Keratinocyte (primary cell): ENCODE data around the gene RHOT1. TPM values are rescaled to one million over a fixed set of nuclear protein-coding genes. Genes with fewer than 3 reads are reported as not detected.

ENCODE experiments used
- DNase-seq: peaks from one replicate; pipeline ENCODE4 v3.0.0-alpha.2; 2011; ENCODE audit warnings: low read depth, missing footprints, low spot score
- FAIRE-seq: peaks from 2 replicates; lab custom pipeline; 2011; peaks lifted over from hg19 to GRCh38; lab: Jason Lieb, UNC
- H2AFZ ChIP-seq: 2 replicates; pipeline ENCODE4 v1.6.0; 2012; ENCODE audit warnings: low read length, control low read depth, inconsistent platforms; ENCODE audit not compliant: control insufficient read depth
- H3K27ac ChIP-seq: 2 replicates; pipeline ENCODE4 v1.5.1; 2011; ENCODE audit warnings: low read length; ENCODE audit not compliant: control insufficient read depth, insufficient read depth
- H3K27me3 ChIP-seq: 3 replicates; pipeline ENCODE4 v1.6.0; 2011; ENCODE audit warnings: low read length; ENCODE audit not compliant: control insufficient read depth, insufficient read depth; ENCODE audit errors: extremely low read depth
- H3K36me3 ChIP-seq, 2 experiments: 2 replicates in 1 of 2; 3 replicates in 1 of 2; pipeline ENCODE4 v1.5.1; 2011; ENCODE audit warnings: low read length in 2 of 2, mild to moderate bottlenecking in 1 of 2; ENCODE audit not compliant: control insufficient read depth in 2 of 2, insufficient read depth in 2 of 2; ENCODE audit errors: extremely low read depth in 1 of 2
- H3K4me1 ChIP-seq: 3 replicates; pipeline ENCODE4 v1.5.1; 2011; ENCODE audit warnings: low read length; ENCODE audit not compliant: control insufficient read depth, insufficient read depth; ENCODE audit errors: extremely low read depth
- H3K4me2 ChIP-seq: 3 replicates; pipeline ENCODE4 v1.6.0; 2011; ENCODE audit warnings: low read depth, low read length; ENCODE audit not compliant: control insufficient read depth, insufficient read depth; ENCODE audit errors: extremely low read depth
- H3K4me3 ChIP-seq, 3 experiments: fragments of 200-600 bp in 1 of 3; sonication (generic) in 1 of 3; 2 replicates in 2 of 3; 3 replicates in 1 of 3; pipeline ENCODE4 v1.5.1; 2011 to 2016; ENCODE audit warnings: low read length in 3 of 3, mild to moderate bottlenecking in 3 of 3, control low read depth in 2 of 3, inconsistent platforms in 1 of 3, low read depth in 1 of 3, mixed read lengths in 1 of 3, mixed run types in 1 of 3, moderate library complexity in 1 of 3; ENCODE audit not compliant: control insufficient read depth in 2 of 3, insufficient read depth in 2 of 3; ENCODE audit errors: extremely low read depth in 1 of 3
- H3K79me2 ChIP-seq: 2 replicates; pipeline ENCODE4 v1.6.0; 2012; ENCODE audit warnings: low read length; ENCODE audit not compliant: control insufficient read depth, insufficient read depth
- H3K9ac ChIP-seq: 3 replicates; pipeline ENCODE4 v1.6.0; 2011; ENCODE audit warnings: low read length; ENCODE audit not compliant: control insufficient read depth, insufficient read depth; ENCODE audit errors: extremely low read depth
- H3K9me1 ChIP-seq: 3 replicates; pipeline ENCODE4 v1.6.0; 2011; ENCODE audit warnings: low read length; ENCODE audit not compliant: control insufficient read depth, insufficient read depth; ENCODE audit errors: extremely low read depth
- H3K9me3 ChIP-seq: 2 replicates; pipeline ENCODE4 v1.5.1; 2012; ENCODE audit warnings: low read depth, low read length; ENCODE audit not compliant: control insufficient read depth
- H4K20me1 ChIP-seq: 3 replicates; pipeline ENCODE4 v1.6.0; 2011; ENCODE audit warnings: low read length; ENCODE audit not compliant: control insufficient read depth, insufficient read depth; ENCODE audit errors: extremely low read depth
- EZH2 ChIP-seq: IDR thresholded peaks from one replicate; pipeline ENCODE4 v1.6.1; 2012; ENCODE audit warnings: inconsistent platforms, mild to moderate bottlenecking, low read length, moderate library complexity
- dilution Hi-C: fragments of 300-500 bp; cut with MboI; formaldehyde crosslinking; loops from one replicate; pipeline ENCODE4 v1.7.0; 2020; ENCODE audit warnings: low sequenced_read_pairs; ENCODE audit not compliant: extremely low pct_ligation_motif_present
- polyA plus RNA-seq, 5 experiments: library from polyadenylated mRNA; depleted of rRNA in 3 of 5; stranded (reverse) in 3 of 5; stranded (forward) in 1 of 5; unstranded in 1 of 5; fragments of >200 nt; gene quantifications; 1 replicate in 1 of 5; 2 replicates in 3 of 5; 3 replicates in 1 of 5; pipeline versions ENCODE4 v1.2.1 to v1.2.3, GENCODE V29; 2011 to 2012; ENCODE audit warnings: missing spikeins in 2 of 5, low read depth in 1 of 5, low replicate concordance in 1 of 5
- TF ChIP-seq, protein P1 (sequence below), 3 experiments: IDR thresholded peaks in 1 of 3; conservative IDR thresholded peaks in 1 of 3; optimal IDR thresholded peaks in 1 of 3; 2 replicates in 2 of 3; 3 replicates in 1 of 3; pipeline versions ENCODE3 to v1.5.1; 2011; ENCODE audit warnings: low read length in 3 of 3, mild to moderate bottlenecking in 3 of 3, moderate library complexity in 2 of 3, control low read depth in 1 of 3, inconsistent platforms in 1 of 3; ENCODE audit not compliant: insufficient read depth in 2 of 3; ENCODE audit errors: extremely low read depth in 1 of 3

RHOT1 gene
- polyA plus RNA-seq, 1 donor (not counting 4 experiments of a cell fraction or from before 2014, with no cell fraction given): 50.4 TPM

DNA sequence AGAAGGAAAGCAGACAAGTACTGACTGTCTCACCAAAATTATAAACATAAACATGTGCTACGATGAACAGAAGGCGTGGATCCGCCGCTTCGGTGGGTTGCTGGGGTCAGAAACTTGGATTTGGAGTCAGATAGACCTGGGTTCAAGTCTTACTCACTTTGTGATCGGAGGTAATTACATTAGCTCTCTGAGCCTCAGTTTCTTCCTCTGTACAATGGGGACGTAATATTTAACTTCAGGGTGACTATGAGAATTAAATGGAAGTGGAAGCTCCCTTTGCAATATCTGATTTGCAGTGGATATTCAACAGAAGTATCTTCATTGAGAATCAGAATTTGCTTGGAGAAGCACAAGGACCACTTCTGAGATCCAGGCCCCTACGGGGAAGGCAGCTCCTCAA lies 129.5 kb downstream of the RHOT1 start:
- H3K36me3 ChIP-seq: no peaks in the 10 kb centered on the region
- peaks cover 42% of the 10 kb centered on the region for H3K27me3 ChIP-seq
- no peaks in the 10 kb centered on the region for H3K4me1 ChIP-seq
- H3K9me1 ChIP-seq: no peaks in the 10 kb centered on the region
- FAIRE-seq (no peak), DNase-seq (no peak)
- H3K4me2 ChIP-seq: no peak overlapping the region
- no peak overlapping the region for H2AFZ ChIP-seq
- dilution Hi-C loops: no loop called here
- H3K4me3 ChIP-seq: no peak overlapping the region
- TF ChIP-seq, protein P1, sequence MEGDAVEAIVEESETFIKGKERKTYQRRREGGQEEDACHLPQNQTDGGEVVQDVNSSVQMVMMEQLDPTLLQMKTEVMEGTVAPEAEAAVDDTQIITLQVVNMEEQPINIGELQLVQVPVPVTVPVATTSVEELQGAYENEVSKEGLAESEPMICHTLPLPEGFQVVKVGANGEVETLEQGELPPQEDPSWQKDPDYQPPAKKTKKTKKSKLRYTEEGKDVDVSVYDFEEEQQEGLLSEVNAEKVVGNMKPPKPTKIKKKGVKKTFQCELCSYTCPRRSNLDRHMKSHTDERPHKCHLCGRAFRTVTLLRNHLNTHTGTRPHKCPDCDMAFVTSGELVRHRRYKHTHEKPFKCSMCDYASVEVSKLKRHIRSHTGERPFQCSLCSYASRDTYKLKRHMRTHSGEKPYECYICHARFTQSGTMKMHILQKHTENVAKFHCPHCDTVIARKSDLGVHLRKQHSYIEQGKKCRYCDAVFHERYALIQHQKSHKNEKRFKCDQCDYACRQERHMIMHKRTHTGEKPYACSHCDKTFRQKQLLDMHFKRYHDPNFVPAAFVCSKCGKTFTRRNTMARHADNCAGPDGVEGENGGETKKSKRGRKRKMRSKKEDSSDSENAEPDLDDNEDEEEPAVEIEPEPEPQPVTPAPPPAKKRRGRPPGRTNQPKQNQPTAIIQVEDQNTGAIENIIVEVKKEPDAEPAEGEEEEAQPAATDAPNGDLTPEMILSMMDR (optimal IDR thresholded peaks at IDR 0.05 in 1 of 3, IDR thresholded peaks at IDR 0.05 in 1 of 3, conservative IDR thresholded peaks at IDR 0.05 in 1 of 3; ENCODE audit: extremely low read depth in 1 of 3, insufficient read depth in 2 of 3, low read length in 3 of 3): no peak
- no peak for TF ChIP-seq EZH2
- no peaks in the 10 kb centered on the region for H3K9me3 ChIP-seq
- H3K79me2 ChIP-seq: no peaks in the 10 kb centered on the region
- H3K27ac ChIP-seq: no peak overlapping the region
- no peaks in the 10 kb centered on the region for H4K20me1 ChIP-seq
- no peak overlapping the region for H3K9ac ChIP-seq

DNA sequence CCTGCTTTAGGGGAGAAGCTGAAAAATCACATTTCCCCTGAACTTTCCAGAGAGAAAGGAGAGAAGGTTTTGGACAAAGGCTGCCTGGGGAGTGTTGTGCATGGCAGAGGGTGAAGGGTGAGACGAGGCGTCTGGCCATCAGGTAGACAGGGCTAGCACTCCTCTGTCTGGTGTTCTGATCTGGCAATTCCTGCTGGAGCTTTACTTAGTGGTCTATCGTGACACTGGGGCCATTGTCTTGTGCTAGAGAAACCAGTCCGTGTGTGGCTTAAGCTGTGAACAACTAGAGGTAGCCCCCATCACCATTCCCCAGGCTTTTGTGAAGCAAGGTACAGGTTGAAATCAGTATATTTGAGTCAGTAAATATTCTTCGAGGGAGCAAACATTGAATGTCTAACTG lies 131.8 kb downstream of the RHOT1 start:
- Histone ChIP-seq H3K4me1 (no peaks in the 10 kb centered on the region), H2AFZ (no peak overlapping the region), H3K9me1 (no peaks in the 10 kb centered on the region), H3K4me3 (no peak overlapping the region), H3K9me3 (no peaks in the 10 kb centered on the region), H3K27me3 (peaks cover 19% of the 10 kb centered on the region), H3K36me3 (no peaks in the 10 kb centered on the region), H4K20me1 (no peaks in the 10 kb centered on the region), H3K79me2 (no peaks in the 10 kb centered on the region), H3K9ac (no peak overlapping the region), H3K4me2 (no peak overlapping the region), H3K27ac (no peak overlapping the region)
- no peak for DNase-seq
- dilution Hi-C loops: no loop called here
- TF ChIP-seq, protein P1 (optimal IDR thresholded peaks at IDR 0.05 in 1 of 3, IDR thresholded peaks at IDR 0.05 in 1 of 3, conservative IDR thresholded peaks at IDR 0.05 in 1 of 3; ENCODE audit: extremely low read depth in 1 of 3, insufficient read depth in 2 of 3, low read length in 3 of 3): no peak
- no peak for TF ChIP-seq EZH2
- no peak for FAIRE-seq
